ENCODE measurements around the gene GCN1. TPM values are rescaled to one million over a fixed set of nuclear protein-coding genes. Genes with fewer than 3 reads are reported as not detected.
"Not testable (repeated sequence)": the region's sequence is repeated elsewhere in the genome, so short reads cannot be mapped to it uniquely, and the experiment has no call there.

Gene GCN1
- total RNA-seq, 1 donor from 2014 or later, result 155 TPM

DNA sequence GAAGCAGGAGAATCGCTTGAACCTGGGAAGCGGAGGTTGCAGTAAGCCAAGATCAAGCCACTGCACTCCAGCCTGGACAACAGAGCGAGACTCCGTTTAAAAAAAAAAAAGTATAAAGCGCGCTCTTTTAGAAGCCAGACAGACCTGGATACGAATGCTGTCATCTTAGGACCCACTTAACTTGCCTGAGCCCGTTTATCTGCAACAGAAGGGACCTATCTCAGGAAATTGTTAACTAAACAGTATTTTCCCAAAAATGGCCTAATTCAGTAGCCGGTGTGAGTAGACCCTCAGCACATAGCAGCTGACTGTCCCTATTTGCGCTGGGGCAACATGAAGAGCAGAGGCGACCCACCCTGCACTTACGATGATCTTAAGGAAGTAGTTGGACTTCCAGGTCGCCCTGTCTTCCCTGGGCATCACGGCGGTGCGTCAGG is 5.9 kb upstream of the GCN1 start:
- H3K27me3 Mint-ChIP-seq, result no peaks in the 10 kb centered on the region
- peaks cover 42% of the 10 kb centered on the region for H3K4me1 Mint-ChIP-seq
- H3K27ac Mint-ChIP-seq, result peak overlapping the region; percentile 98
- ATAC-seq (ENCODE audit: low read depth), result no peak
- intact Hi-C loops (cut with micrococcal nuclease), result loop anchor here (2.0 to 5.0 kb wide), 2 partner anchors 90 to 487 kb away; partner anchors contain the start of gene MLEC
- peaks cover 51% of the 10 kb centered on the region for H3K36me3 Mint-ChIP-seq (ENCODE audit: low read depth)
- peak overlapping the region; percentile 95 for H3K4me3 Mint-ChIP-seq
- TF ChIP-seq, protein P1, sequence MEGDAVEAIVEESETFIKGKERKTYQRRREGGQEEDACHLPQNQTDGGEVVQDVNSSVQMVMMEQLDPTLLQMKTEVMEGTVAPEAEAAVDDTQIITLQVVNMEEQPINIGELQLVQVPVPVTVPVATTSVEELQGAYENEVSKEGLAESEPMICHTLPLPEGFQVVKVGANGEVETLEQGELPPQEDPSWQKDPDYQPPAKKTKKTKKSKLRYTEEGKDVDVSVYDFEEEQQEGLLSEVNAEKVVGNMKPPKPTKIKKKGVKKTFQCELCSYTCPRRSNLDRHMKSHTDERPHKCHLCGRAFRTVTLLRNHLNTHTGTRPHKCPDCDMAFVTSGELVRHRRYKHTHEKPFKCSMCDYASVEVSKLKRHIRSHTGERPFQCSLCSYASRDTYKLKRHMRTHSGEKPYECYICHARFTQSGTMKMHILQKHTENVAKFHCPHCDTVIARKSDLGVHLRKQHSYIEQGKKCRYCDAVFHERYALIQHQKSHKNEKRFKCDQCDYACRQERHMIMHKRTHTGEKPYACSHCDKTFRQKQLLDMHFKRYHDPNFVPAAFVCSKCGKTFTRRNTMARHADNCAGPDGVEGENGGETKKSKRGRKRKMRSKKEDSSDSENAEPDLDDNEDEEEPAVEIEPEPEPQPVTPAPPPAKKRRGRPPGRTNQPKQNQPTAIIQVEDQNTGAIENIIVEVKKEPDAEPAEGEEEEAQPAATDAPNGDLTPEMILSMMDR (IDR thresholded peaks at IDR 0.05), result no peak
- H3K9me3 Mint-ChIP-seq, result no peaks in the 10 kb centered on the region
- no peak for DNase-seq
- ChIA-PET CTCF (interaction anchor here (1.0 to 2.2 kb wide), 6 partner anchors 18 to 113 kb away, joined by 3 to 14 read pairs (median 5); partner anchors contain the start of genes PXN and RAB35), POLR2A (interaction anchor here (0.6 to 8.4 kb wide), 33 partner anchors 11 to 1688 kb away, joined by 3 to 262 read pairs (median 8); partner anchors contain the start of genes BICDL1, COQ5, DYNLL1 and POP5)

DNA sequence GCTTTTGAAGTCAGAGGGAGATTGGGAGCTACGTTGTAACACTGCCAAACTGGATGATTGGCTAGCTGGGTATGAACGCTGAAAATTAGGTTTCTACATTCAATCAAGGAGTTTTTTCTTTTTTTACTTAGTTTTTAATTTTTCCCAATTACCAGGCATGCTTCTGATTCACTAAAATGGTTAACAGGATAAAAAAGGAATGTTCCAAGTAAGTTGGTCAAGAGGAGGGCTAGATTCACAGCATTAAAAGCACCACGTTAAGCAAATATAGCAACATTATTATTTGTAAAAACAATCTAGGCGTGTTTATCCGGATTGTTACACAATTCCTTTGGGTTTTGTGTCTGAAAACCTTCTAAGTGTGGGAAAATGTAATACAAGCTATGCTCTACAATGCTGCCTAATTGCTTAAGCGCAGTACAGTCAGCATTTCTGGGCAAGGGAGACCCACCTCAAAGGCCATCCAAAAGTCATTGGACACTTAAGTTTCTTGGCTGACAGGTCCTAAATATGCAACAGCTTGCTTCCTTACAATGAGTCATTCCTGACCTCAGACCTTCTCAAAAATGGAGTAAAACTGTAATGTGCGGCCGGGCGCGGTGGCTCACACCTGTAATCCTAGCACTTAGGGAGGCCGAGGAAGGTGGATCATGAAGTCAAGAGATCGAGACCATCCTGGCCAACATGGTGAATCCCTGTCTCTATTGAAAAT is 5.2 kb upstream of the GCN1 start:
- intact Hi-C loops (cut with micrococcal nuclease), result loop anchor here (2.0 to 5.0 kb wide), 2 partner anchors 89 to 488 kb away; partner anchors contain the start of gene MLEC

DNA sequence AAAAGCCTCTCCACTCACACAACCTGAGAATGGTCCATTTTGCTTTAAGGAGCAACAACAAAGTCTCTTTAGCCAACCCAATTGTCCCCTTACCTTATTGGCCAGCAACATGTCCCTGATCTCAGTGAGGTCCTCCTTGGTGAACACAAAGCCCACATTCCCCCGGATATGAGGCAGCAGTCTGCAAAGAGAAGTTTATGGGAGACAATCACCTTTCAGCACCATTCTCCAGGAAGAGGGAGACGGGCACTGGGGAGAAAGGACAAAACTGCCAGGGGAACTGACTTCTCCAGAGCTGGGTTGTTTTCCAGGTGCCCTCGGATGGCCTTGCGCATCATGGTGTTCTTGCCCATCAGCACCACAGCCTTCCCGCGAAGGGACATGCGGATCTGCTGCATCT is 4.5 kb upstream of the GCN1 start:
- Mint-ChIP-seq H3K9me3 (no peaks in the 10 kb centered on the region), H3K4me1 (peaks cover 49% of the 10 kb centered on the region), H3K27me3 (no peaks in the 10 kb centered on the region), H3K27ac (peak overlapping the region; percentile 85), H3K36me3 (ENCODE audit: low read depth) (peaks cover 51% of the 10 kb centered on the region), H3K4me3 (peak overlapping the region; percentile 95)
- TF ChIP-seq, protein P1 (IDR thresholded peaks at IDR 0.05), result no peak
- DNase-seq (no peak), ATAC-seq (ENCODE audit: low read depth) (no peak)
- intact Hi-C loops (cut with micrococcal nuclease), result no loop called here
- CTCF ChIA-PET, result no interaction called here
- POLR2A ChIA-PET, result interaction anchor here (0.6 to 8.4 kb wide), 2 partner anchors 94 to 297 kb away, joined by 3 to 262 read pairs; partner anchors contain the start of genes DYNLL1, RNU4-1 and RNU4-2

More for the DNA sequence above, 5.2 kb upstream of the GCN1 start:
- DNase-seq (no peak), ATAC-seq (ENCODE audit: low read depth) (no peak)
- Mint-ChIP-seq H3K9me3 (no peaks in the 10 kb centered on the region), H3K36me3 (ENCODE audit: low read depth) (peaks cover 51% of the 10 kb centered on the region), H3K27ac (peak overlapping the region; percentile 98), H3K4me1 (peaks cover 48% of the 10 kb centered on the region), H3K27me3 (no peaks in the 10 kb centered on the region), H3K4me3 (peak overlapping the region; percentile 95)
- ChIA-PET POLR2A (interaction anchor here (0.6 to 8.4 kb wide), 10 partner anchors 10 to 531 kb away, joined by 3 to 262 read pairs (median 11); partner anchors contain the start of genes DYNLL1, PXN, RAB35 and RNU4-1), CTCF (no interaction called here)
- TF ChIP-seq, protein P1 (IDR thresholded peaks at IDR 0.05), result no peak

DNA sequence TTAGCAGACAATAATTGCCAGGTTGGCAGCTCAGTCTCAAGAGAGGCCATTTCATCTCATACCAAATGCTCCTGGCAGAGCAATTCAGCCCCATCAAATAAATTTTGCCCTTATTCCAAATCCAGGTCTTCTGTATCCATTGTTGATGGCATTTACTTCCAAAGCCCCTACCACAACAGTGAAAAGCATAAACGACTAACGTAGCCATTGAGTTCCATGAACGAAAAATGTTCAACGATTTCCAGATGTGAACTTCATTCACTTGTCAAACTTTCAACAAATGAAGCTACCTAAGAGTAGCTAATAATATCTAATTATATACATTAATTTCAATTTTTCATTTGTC is 3.0 kb upstream of the GCN1 start:
- Mint-ChIP-seq H3K9me3 (no peaks in the 10 kb centered on the region), H3K27me3 (no peaks in the 10 kb centered on the region), H3K4me3 (peak overlapping the region; percentile 32), H3K36me3 (ENCODE audit: low read depth) (peaks cover 55% of the 10 kb centered on the region), H3K4me1 (peaks cover 56% of the 10 kb centered on the region), H3K27ac (no peak overlapping the region)
- TF ChIP-seq, protein P1 (IDR thresholded peaks at IDR 0.05), result no peak
- DNase-seq, result no peak
- no peak for ATAC-seq (ENCODE audit: low read depth)
- ChIA-PET POLR2A (interaction anchor here (0.7 to 8.4 kb wide), 4 partner anchors 9 to 95 kb away, joined by 3 to 262 read pairs (median 4); partner anchors contain the start of genes RNU4-1 and RNU4-2), CTCF (no interaction called here)
- intact Hi-C loops (cut with micrococcal nuclease), result no loop called here

DNA sequence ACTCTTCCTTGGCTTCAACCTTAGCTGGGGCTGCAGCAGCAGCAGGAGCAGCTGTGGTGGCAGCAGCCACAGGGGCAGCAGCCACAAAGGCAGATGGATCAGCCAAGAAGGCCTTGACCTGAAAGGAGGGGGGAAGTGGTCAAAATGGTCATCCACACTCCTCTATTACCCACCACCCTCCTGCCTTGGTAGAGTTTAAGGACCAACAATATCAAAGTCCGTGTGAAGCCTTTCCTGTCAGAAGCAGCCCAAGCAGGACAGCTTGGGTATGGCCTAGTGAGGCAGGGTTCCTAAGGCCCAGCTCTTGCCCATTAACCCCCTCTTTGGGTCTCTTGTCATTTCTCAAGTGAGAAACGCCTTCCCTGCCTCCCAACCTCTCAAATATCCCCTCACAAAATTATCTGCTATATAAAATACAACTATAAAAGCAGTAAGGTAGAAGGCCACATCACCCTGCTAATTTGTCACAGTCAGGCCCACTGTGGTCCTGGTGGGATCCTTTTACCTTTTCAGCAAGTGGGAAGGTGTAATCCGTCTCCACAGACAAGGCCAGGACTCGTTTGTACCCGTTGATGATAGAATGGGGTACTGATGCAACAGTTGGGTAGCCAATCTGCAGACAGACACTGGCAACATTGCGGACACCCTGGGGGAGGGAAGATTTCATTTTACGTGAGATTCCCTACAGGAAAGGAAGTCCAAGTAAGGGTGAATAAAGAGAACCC is 2.5 kb upstream of the GCN1 start:
- H3K4me3 Mint-ChIP-seq, result peak overlapping the region; percentile 32
- H3K36me3 Mint-ChIP-seq (ENCODE audit: low read depth), result peaks cover 58% of the 10 kb centered on the region
- peak overlapping the region; percentile 30 for H3K27ac Mint-ChIP-seq
- CTCF ChIA-PET; ATAC-seq (ENCODE audit: low read depth); H3K27me3 Mint-ChIP-seq; intact Hi-C loops (cut with micrococcal nuclease); DNase-seq; H3K9me3 Mint-ChIP-seq: not testable (repeated sequence)
- H3K4me1 Mint-ChIP-seq, result peaks cover 57% of the 10 kb centered on the region
- POLR2A ChIA-PET, result interaction anchor here (1.0 to 8.4 kb wide), 5 partner anchors 86 to 207 kb away, joined by 3 to 262 read pairs (median 6); partner anchors contain the start of genes RNU4-1 and RNU4-2
